Measurements from ENCODE around the gene AIG1.

- TF ChIP-seq GATA2 (IDR thresholded peaks at IDR 0.05; ENCODE audit: low read depth, low read length) (no peak), GATA3 (IDR thresholded peaks at IDR 0.05; ENCODE audit: low read depth, low read length) (no peak)
These were observed 155.1 kb downstream of the AIG1 start for GRCh38 chr6:143215771-143216170.
